Skeletal muscle satellite cell (primary cell): Measurements from ENCODE around the gene PPM1H.
A peak's percentile ranks its signal among the peaks of the same experiment; 100 is the strongest.
"Not testable (repeated sequence)": the region's sequence is repeated elsewhere in the genome, so short reads cannot be mapped to it uniquely, and the experiment has no call there.

Experiments
- H3K27me3 ChIP-seq: 2 replicates; pipeline ENCODE4 v1.7.0; 2013; ENCODE audit warnings: low read length; ENCODE audit not compliant: control insufficient read depth, insufficient read depth
- H3K36me3 ChIP-seq: 2 replicates; pipeline ENCODE4 v1.7.0; 2013; ENCODE audit warnings: mild to moderate bottlenecking, control low read depth, low read length; ENCODE audit not compliant: insufficient read depth
- H3K4me1 ChIP-seq: 2 replicates; pipeline ENCODE4 v1.7.0; 2013; ENCODE audit warnings: low read length; ENCODE audit not compliant: control insufficient read depth, insufficient read depth
- H3K4me2 ChIP-seq: 2 replicates; pipeline ENCODE4 v1.7.0; 2013; ENCODE audit warnings: mild to moderate bottlenecking, low read length
- H3K4me3 ChIP-seq: 2 replicates; pipeline ENCODE4 v1.7.0; 2013; ENCODE audit warnings: low read length
- H3K9ac ChIP-seq: 2 replicates; pipeline ENCODE4 v1.7.0; 2013; ENCODE audit warnings: mild to moderate bottlenecking, low read depth, low read length, moderate library complexity
- H3K9me3 ChIP-seq: replicated peaks from 2 replicates; pipeline ENCODE4 v1.7.0; 2013; ENCODE audit warnings: mild to moderate bottlenecking, control low read depth, low read length

The PPM1H gene

GRCh38 chr12:62965700-62966099 lies 30.8 kb upstream of the PPM1H start:
- not testable (repeated sequence) for H3K9ac ChIP-seq, H3K4me3 ChIP-seq

GRCh38 chr12:62965242-62965641 lies 30.3 kb upstream of the PPM1H start:
- H3K9ac ChIP-seq, H3K4me2 ChIP-seq, H3K4me3 ChIP-seq, H3K36me3 ChIP-seq, H3K27me3 ChIP-seq, H3K4me1 ChIP-seq, H3K9me3 ChIP-seq: not testable (repeated sequence)

More at GRCh38 chr12:62965700-62966099, 30.8 kb upstream of the PPM1H start:
- not testable (repeated sequence) for H3K27me3 ChIP-seq, H3K36me3 ChIP-seq, H3K4me2 ChIP-seq, H3K4me1 ChIP-seq, H3K9me3 ChIP-seq

GRCh38 chr12:62963486-62964041 lies 28.6 kb upstream of the PPM1H start:
- Histone ChIP-seq H3K9me3 (no peaks in the 10 kb centered on the region), H3K27me3 (no peaks in the 10 kb centered on the region), H3K4me2 (no peak overlapping the region), H3K36me3 (no peaks in the 10 kb centered on the region), H3K4me1 (no peaks in the 10 kb centered on the region), H3K9ac (no peak overlapping the region), H3K4me3 (no peak overlapping the region)

- Histone ChIP-seq H3K4me1 (peaks cover 12% of the 10 kb centered on the region), H3K9me3 (no peaks in the 10 kb centered on the region), H3K4me3 (no peak overlapping the region), H3K4me2 (no peak overlapping the region), H3K27me3 (no peaks in the 10 kb centered on the region), H3K9ac (no peak overlapping the region), H3K36me3 (no peaks in the 10 kb centered on the region)
Measured at GRCh38 chr12:62960324-62960723, 25.4 kb upstream of the PPM1H start.

- Histone ChIP-seq H3K27me3 (no peaks in the 10 kb centered on the region), H3K4me3 (no peak overlapping the region), H3K4me2 (no peak overlapping the region), H3K4me1 (peaks cover 12% of the 10 kb centered on the region), H3K9ac (no peak overlapping the region), H3K9me3 (no peaks in the 10 kb centered on the region), H3K36me3 (no peaks in the 10 kb centered on the region)
Measured at GRCh38 chr12:62959745-62960144, 24.8 kb upstream of the PPM1H start.

GRCh38 chr12:62957233-62957953 lies 22.4 kb upstream of the PPM1H start:
- Histone ChIP-seq H3K27me3 (no peaks in the 10 kb centered on the region), H3K36me3 (no peaks in the 10 kb centered on the region), H3K9ac (peak overlapping the region; percentile 15), H3K4me1 (peaks cover 12% of the 10 kb centered on the region), H3K4me2 (peak overlapping the region; percentile 61), H3K4me3 (no peak overlapping the region), H3K9me3 (no peaks in the 10 kb centered on the region)

- no peaks in the 10 kb centered on the region for H3K27me3 ChIP-seq
- H3K9ac ChIP-seq, result no peak overlapping the region
- no peak overlapping the region for H3K4me3 ChIP-seq
- no peaks in the 10 kb centered on the region for H3K9me3 ChIP-seq
- H3K4me2 ChIP-seq, result no peak overlapping the region
- H3K36me3 ChIP-seq, result no peaks in the 10 kb centered on the region
- H3K4me1 ChIP-seq, result peaks cover 12% of the 10 kb centered on the region
Measured at GRCh38 chr12:62955678-62956077, 20.7 kb upstream of the PPM1H start.

GRCh38 chr12:62950317-62950716 lies 15.4 kb upstream of the PPM1H start:
- no peaks in the 10 kb centered on the region for H3K9me3 ChIP-seq
- no peaks in the 10 kb centered on the region for H3K36me3 ChIP-seq
- no peak overlapping the region for H3K9ac ChIP-seq
- no peak overlapping the region for H3K4me2 ChIP-seq
- no peak overlapping the region for H3K4me3 ChIP-seq
- no peaks in the 10 kb centered on the region for H3K27me3 ChIP-seq
- H3K4me1 ChIP-seq, result no peaks in the 10 kb centered on the region

GRCh38 chr12:62948123-62948522 lies 13.2 kb upstream of the PPM1H start:
- no peaks in the 10 kb centered on the region for H3K9me3 ChIP-seq
- H3K4me3 ChIP-seq, result no peak overlapping the region
- no peak overlapping the region for H3K4me2 ChIP-seq
- no peak overlapping the region for H3K9ac ChIP-seq
- no peaks in the 10 kb centered on the region for H3K4me1 ChIP-seq
- H3K27me3 ChIP-seq, result peaks cover 10% of the 10 kb centered on the region
- H3K36me3 ChIP-seq, result no peaks in the 10 kb centered on the region

DNA sequence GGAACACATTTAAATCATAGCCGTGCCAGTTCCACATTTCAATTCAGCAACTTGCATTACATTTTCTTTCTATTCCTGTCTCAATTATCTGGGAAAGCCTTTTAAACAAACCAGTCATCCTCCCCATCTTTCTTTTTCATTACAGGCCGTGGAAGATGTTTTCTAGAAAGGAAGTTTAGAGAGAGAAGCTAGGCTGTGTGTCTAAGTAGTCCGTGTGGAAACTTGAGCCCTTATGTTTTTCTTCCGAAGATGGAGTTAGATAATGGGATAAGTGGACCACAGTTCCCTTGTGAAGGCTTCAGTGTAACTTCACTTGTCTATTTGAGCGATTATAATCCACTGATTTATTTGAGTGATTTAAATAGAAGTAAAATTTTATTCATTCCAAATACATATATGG lies 12.4 kb upstream of the PPM1H start:
- Histone ChIP-seq H3K36me3 (no peaks in the 10 kb centered on the region), H3K4me2 (no peak overlapping the region), H3K9ac (no peak overlapping the region), H3K27me3 (peaks cover 10% of the 10 kb centered on the region), H3K4me3 (no peak overlapping the region), H3K4me1 (no peaks in the 10 kb centered on the region), H3K9me3 (no peaks in the 10 kb centered on the region)

GRCh38 chr12:62943779-62944395 lies 8.9 kb upstream of the PPM1H start:
- no peak overlapping the region for H3K4me3 ChIP-seq
- H3K36me3 ChIP-seq, result no peaks in the 10 kb centered on the region
- no peaks in the 10 kb centered on the region for H3K9me3 ChIP-seq
- H3K4me1 ChIP-seq, result no peaks in the 10 kb centered on the region
- H3K4me2 ChIP-seq, result no peak overlapping the region
- H3K27me3 ChIP-seq, result peaks cover 10% of the 10 kb centered on the region
- no peak overlapping the region for H3K9ac ChIP-seq

DNA sequence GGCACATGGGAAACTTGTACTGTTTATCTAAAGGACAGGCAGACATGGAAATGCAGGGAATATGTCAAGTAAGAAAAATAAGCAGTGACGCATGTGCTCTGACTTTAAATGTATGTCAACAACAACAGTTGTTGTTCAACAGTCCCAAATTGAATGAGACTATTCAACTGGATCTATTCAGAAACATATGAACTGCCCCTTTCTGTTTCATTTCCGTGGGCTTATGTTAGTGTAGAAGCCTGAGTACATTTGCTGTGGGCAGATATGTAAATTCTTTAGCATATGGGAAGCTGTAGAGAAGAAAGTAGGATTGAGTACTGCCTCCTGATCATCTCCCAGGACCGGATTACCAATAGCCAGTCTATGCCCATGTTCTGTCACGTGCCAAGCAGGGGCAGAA lies 7.4 kb upstream of the PPM1H start:
- not testable (repeated sequence) for H3K4me1 ChIP-seq

More for the DNA sequence above, 7.4 kb upstream of the PPM1H start:
- not testable (repeated sequence) for H3K4me3 ChIP-seq, H3K36me3 ChIP-seq, H3K9me3 ChIP-seq, H3K4me2 ChIP-seq, H3K9ac ChIP-seq
- H3K27me3 ChIP-seq, result peaks cover 10% of the 10 kb centered on the region
